ENCODE data around the gene ATAD3A.

- no peak for TF ChIP-seq CTCF (conservative IDR thresholded peaks at IDR 0.05; ENCODE audit: low read depth, low read length)
- no peak for TF ChIP-seq EZH2 (IDR thresholded peaks at IDR 0.05; ENCODE audit: borderline replicate concordance, low read depth, low read length, poor library complexity, severe bottlenecking)
Observed at GRCh38 chr1:1542766-1543705, 31.1 kb downstream of the ATAD3A start.
